GM19240 (cell line): ENCODE measurements around the gene MDN1.
"Not testable (repeated sequence)": the region's sequence is repeated elsewhere in the genome, so short reads cannot be mapped to it uniquely, and the experiment has no call there.

Source experiments
- DNase-seq: peaks from one replicate; pipeline ENCODE4 v3.0.0; 2011; ENCODE audit warnings: low spot score; ENCODE audit not compliant: insufficient read length

The MDN1 gene

GRCh38 chr6:89768324-89768723, 51.3 kb downstream of the MDN1 start:
- DNase-seq, result no peak

DNA sequence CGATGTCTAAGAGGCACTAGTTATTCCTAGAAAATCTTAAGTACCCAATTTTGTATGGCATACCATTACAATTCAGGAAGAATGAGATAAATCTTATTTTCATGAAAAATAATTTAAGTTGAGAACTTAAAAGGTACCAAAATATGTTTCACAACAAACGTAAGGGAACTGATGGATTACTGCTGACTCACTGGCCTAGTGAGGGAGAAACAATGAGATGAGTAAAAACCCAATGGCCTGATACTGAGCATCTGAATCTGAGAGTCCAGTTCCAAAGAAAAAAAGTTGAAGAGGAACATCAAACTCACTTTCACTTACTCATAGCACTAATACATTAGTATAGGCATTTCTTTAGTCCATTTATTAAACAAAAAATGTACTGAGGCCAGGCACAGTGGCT, 56.0 kb downstream of the MDN1 start:
- no peak for DNase-seq

GRCh38 chr6:89758830-89759229, 60.8 kb downstream of the MDN1 start:
- no peak for DNase-seq

DNA sequence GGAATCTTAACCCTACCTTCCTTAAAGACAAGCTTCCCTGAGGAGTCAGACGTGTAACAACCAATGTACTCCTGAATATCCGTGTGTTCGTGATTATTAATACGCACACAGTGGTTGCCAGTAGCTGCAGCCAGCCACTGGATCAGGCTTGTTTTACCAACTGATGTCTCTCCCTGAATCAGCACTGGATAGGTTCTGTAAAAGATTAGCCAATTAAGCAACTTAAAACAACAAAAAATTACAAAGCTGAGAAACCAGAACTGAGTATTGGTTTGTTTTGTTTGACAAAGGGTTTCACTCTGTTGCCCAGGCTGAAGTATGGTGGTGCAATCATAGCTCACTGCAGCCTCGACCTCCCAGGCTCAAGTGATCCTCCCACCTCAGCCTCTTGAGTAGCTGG, 69.3 kb downstream of the MDN1 start:
- DNase-seq, result no peak

- no peak for DNase-seq
Observed at GRCh38 chr6:89749918-89750317, 69.7 kb downstream of the MDN1 start.

- DNase-seq, result no peak
Observed at GRCh38 chr6:89745716-89746115, 73.9 kb downstream of the MDN1 start.

- no peak for DNase-seq
Observed at GRCh38 chr6:89745096-89745495, 74.5 kb downstream of the MDN1 start.

GRCh38 chr6:89736893-89737292, 82.7 kb downstream of the MDN1 start:
- DNase-seq, result no peak

- DNase-seq, result no peak
Observed at GRCh38 chr6:89734526-89734925, 85.1 kb downstream of the MDN1 start.

DNA sequence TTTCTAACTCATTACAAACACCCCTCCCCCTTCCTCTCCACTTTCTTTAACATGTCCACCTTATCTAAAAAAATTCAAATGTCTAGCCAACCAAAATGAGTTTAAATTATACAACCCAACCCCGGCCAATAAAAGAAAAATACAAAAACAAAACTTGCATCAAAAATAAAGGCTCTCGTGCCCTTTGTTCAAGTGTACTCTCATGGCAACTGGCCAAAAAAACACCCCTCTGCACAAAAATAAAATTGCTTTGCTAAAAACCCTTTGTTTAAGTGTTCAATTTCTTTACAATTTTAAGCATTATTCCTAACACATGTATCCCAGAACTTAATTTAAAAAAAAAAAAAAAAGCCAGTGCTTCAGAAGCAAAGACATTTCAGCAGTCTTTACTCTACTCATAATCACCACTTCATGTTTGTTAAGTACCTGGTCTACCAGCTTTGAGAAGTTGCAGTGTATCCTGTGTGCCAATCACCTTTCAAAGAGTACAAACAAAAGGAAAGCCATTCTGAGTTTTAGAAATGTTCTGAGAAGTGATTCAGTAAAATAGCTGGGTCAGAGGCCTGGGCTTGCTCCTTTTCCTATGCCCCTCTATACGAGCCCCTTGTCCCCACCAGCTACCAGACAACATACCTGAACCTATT, 87.5 kb downstream of the MDN1 start:
- DNase-seq, result no peak

DNA sequence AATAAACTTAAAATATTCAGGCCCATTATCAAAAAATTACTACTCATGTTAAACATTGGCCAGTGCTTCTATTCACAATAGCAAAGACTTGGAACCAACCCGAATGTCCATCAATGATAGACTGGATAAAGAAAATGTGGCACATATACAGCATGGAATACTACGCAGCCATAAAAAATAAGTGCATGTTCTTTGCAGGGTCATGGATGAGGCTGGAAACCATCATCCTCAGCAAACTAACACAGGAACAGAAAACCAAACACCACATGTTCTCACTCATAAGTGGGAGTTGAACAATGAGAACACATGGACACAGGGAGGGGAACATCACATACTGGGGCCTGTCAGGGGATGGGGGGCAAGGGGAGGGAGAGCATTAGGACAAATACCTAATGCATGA, 88.3 kb downstream of the MDN1 start:
- DNase-seq, result not testable (repeated sequence)

DNA sequence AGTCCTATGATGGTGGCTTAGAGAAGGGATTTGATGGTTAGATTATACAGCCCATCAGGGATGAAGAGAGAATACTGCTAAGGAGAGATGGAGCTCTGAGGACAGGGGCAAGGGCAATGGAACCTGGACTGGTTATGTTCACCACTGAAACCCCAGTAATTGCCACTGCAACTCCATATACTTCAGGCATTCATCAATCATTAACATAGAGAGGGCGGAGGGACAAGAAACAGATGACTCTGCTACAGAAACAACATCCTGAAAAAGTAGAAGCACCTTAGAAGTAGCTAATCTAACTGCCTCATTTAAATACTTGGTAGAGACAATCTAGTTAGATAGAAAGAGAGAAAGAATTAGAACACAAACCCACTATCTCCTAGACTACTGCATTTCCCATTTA, 89.8 kb downstream of the MDN1 start:
- DNase-seq, result no peak

GRCh38 chr6:89727501-89727900, 92.1 kb downstream of the MDN1 start:
- DNase-seq, result no peak

DNA sequence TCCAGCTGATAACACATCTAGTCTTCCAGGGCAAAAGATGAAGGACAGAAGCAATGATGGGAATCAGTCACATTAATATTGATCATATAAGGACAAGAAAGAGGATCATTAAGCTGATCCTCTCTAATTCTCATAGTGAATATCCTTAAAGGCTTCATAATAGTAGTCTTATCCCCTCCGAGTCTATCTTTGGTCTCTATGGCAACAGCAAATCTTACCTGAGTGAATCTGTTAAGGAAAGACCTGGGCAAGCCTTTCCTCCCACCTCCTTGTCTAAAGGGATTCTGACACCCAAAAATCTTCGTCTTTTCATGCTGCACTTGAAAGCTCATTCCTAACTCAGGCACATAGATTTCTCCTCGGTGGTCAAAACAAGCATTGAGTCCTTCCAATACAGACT, 94.6 kb downstream of the MDN1 start:
- DNase-seq, result no peak

DNA sequence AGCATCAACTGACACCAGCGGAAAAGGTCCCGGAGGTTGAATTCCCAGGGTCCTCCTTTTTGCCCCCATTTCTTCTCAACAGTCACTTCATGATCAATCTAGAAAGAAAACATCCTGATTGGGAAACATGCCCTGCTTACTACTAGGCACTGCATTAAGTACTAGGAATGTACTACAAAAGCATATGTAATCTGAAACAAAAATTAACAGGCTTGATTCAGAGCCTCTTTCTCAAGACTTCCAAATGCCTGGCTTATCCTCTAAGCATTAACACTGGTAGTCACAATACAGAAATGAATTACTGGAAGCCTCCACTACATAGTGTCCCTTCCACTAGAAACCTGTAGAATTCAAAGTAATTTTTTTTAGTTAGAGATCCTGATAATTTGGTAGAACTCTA, 96.5 kb downstream of the MDN1 start:
- no peak for DNase-seq

DNA sequence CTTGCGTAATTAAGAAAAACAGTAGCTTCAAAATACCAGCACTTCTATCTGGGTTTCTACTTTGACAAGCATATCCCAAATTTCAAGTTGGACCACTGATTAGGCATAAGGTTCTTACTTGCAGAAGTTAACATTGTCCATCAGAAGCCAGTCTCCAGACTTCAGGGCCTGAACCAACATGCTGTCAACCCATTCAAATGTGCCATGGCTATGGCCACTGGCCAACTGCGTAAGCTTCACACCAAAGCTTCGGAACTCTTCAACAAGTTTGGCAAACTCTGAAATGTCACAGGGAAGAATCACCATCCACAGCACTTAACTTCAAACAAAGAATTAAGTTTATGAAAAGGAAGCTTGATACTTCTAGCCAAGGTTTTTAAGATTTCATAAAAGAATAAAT, 103.1 kb downstream of the MDN1 start:
- no peak for DNase-seq

DNA sequence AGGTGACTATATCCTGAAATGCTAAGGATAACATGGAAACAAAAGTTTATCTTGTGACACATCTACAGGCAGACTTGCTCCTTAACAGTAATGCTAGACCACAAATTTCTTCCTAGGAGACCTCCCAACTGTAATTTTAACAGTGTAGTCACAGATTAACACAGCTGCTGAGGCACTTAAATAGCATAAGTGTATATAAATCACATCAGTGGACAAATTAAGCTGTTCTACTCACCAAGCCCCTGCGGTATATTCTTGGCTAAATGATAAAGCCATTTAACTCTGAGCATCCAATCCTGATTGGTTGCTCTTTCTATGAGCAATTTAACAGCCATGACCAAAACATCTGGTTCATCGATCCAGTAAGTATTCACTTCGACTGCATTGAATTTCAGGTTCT, 107.8 kb downstream of the MDN1 start:
- DNase-seq, result no peak

DNA sequence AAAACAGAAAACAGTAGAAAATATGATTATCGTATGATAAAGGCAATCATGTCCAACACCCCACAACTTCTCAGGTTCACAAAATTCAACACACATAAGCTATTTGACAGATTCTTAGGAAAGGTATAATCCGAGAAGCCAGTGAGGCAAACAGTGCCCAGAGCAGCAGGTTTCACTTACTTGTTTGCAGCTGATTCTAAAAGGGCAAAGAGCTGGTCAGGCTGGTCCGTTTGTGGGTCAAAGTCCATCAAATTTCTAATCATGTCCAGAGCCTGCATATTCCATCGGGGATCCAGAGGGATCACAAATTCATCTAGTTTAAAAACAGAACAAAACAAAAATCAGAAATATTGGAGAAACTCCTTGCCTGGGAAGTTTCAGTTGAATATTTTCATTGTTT, 111.3 kb downstream of the MDN1 start:
- no peak for DNase-seq

DNA sequence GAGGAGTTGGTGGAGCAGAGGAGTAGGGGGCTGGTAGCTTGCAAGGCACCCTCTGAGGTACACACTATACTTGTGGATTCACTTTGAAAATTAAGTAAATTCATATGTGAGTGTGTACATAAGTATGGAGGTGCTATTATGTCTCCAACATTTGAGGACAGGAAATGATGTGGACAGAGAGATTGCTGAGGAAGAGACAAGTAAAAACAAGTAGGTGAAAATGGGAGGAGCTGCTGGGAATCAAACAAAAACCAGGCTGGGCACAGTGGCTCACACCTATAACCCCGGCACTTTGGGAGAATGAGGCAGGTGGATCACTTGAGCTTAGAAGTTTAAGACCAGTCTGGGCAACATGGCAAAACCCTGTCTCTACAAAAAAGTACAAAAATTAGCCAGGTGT, 111.8 kb downstream of the MDN1 start:
- DNase-seq, result no peak

GRCh38 chr6:89706121-89706520, 113.5 kb downstream of the MDN1 start:
- DNase-seq, result no peak

DNA sequence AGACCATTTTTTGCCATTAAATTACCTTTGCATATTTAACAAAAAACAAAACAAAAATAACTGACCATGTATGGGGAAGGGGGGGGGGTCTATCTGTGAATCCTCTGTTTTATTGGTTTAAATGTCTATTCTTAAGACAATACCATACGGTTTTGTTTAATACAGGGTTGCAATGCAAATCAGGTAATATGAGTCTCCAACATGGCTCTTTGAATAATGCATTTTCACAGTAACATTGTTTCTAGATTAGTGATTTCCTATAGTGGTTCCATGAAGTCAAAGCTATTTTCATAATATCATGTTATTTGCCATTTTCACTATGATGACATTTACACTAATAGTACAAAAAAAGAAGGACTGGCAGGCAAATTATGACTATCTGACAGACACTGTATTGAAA, 116.3 kb downstream of the MDN1 start:
- no peak for DNase-seq

GRCh38 chr6:89702349-89702748, 117.2 kb downstream of the MDN1 start:
- no peak for DNase-seq

DNA sequence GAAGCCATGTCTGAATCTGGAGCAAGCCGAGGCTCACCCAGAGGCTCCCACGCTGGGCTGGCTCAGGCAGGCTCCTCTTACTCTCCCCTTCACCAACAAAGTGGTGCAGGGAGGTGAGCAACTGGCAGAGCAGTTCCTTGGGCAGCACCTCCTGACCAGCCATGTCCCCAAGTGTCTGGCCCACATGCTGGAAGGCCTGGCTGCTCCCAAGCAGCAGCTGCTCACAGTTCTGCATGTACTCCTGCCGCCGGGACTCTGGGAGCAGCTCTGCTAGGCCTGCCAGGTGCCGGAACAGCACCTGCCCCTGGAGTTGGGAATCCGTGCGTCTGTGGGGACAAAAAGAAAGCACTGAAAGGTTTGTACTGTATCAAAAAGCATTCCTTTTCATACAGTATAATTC, 123.9 kb downstream of the MDN1 start:
- no peak for DNase-seq

GRCh38 chr6:89694428-89694827, 125.2 kb downstream of the MDN1 start:
- DNase-seq, result no peak
